ENCODE data around the gene FSHB. TPM values are rescaled to one million over a fixed set of nuclear protein-coding genes. Genes with fewer than 3 reads are reported as not detected.

Gene FSHB
- total RNA-seq, 4 donors from 2014 or later = not detected

DNA sequence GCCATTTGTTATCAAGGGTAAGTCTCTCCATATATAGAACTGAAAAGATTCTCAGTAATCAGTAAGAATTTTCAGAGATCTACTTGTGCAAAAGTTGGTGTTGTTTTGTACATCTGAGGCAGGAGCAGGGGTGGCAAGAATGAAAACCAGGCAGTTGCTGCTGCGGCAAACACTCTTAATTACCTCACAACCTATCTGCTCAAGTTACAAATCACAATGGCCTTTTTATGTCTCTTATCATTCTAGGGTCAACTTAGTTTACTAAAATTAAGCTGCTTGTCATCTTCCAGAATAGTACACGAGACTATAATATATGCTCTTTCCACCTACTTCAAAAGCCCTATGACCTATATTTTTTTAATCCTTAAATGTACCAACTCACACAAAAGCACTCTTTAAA is 14.3 kb upstream of the FSHB start:
- TF ChIP-seq, protein P1, sequence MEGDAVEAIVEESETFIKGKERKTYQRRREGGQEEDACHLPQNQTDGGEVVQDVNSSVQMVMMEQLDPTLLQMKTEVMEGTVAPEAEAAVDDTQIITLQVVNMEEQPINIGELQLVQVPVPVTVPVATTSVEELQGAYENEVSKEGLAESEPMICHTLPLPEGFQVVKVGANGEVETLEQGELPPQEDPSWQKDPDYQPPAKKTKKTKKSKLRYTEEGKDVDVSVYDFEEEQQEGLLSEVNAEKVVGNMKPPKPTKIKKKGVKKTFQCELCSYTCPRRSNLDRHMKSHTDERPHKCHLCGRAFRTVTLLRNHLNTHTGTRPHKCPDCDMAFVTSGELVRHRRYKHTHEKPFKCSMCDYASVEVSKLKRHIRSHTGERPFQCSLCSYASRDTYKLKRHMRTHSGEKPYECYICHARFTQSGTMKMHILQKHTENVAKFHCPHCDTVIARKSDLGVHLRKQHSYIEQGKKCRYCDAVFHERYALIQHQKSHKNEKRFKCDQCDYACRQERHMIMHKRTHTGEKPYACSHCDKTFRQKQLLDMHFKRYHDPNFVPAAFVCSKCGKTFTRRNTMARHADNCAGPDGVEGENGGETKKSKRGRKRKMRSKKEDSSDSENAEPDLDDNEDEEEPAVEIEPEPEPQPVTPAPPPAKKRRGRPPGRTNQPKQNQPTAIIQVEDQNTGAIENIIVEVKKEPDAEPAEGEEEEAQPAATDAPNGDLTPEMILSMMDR (IDR thresholded peaks at IDR 0.05 in 4 of 5, conservative IDR thresholded peaks at IDR 0.05 in 1 of 5) = no peak
- TF ChIP-seq POLR2A (IDR thresholded peaks at IDR 0.05) = no peak
- Histone ChIP-seq H3K4me1 (no peaks in the 10 kb centered on the region), H3K27ac (no peak overlapping the region), H3K36me3 (no peaks in the 10 kb centered on the region), H3K4me3 (no peak overlapping the region), H3K9me3 (no peaks in the 10 kb centered on the region), H3K27me3 (no peaks in the 10 kb centered on the region)
- ATAC-seq (no peak), DNase-seq (no peak)
- intact Hi-C loops (cut with DNase I; ENCODE audit: low total_unique reads) = no loop called here
- in situ Hi-C loops (cut with MboI; ENCODE audit: low sequenced_read_pairs in 4 of 4) = no loop called here

DNA sequence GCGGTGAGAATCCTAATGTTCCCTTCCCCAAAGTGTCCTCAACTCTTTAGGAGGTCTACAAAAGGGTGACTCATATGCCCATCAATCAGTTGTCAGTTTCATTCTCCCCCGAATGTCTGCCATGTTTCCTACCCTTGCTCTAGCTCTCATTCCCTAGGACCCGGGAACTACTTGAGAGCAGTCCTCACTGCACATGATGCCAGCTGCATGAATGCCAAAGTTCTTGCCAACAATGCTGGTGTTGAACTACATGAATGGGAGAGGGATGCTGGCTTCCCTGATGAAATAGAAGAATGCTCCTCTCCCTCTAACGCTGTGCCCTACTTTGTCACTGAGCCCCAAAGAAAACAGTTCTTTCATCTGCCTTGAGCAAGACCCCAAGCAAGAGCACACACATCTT is 12.5 kb upstream of the FSHB start:
- no peaks in the 10 kb centered on the region for H3K27me3 ChIP-seq
- no peak overlapping the region for H3K4me3 ChIP-seq
- no peaks in the 10 kb centered on the region for H3K9me3 ChIP-seq
- intact Hi-C loops (cut with DNase I; ENCODE audit: low total_unique reads) = no loop called here
- H3K4me1 ChIP-seq = no peaks in the 10 kb centered on the region
- TF ChIP-seq POLR2A (IDR thresholded peaks at IDR 0.05) = no peak
- TF ChIP-seq, protein P1 (IDR thresholded peaks at IDR 0.05 in 4 of 5, conservative IDR thresholded peaks at IDR 0.05 in 1 of 5) = no peak
- ATAC-seq = no peak
- DNase-seq = no peak
- no peaks in the 10 kb centered on the region for H3K36me3 ChIP-seq
- in situ Hi-C loops (cut with MboI; ENCODE audit: low sequenced_read_pairs in 4 of 4) = no loop called here
- H3K27ac ChIP-seq = no peak overlapping the region

DNA sequence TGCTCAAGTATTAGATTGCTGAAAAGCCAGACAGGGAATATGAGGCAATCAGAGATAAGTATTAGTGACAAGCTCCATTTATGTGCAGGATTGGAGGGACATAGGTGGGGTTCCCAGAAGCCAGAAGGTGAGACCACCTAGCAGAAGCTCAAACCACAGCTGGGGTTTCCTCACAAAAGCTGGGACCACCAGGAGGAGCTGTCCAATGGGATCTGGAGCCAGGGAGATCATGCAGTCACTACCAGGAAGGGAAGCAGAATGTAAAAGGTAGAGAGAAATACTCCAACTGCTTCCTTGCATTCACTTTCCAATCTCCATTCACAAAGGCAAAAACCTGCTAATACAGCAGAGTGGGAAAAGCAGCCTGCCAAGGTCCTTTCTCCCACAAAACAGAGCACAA is 5.2 kb upstream of the FSHB start:
- H3K4me3 ChIP-seq = no peak overlapping the region
- in situ Hi-C loops (cut with MboI; ENCODE audit: low sequenced_read_pairs in 4 of 4) = no loop called here
- no peaks in the 10 kb centered on the region for H3K27me3 ChIP-seq
- intact Hi-C loops (cut with DNase I; ENCODE audit: low total_unique reads) = no loop called here
- ATAC-seq (no peak), DNase-seq (no peak)
- H3K36me3 ChIP-seq = no peaks in the 10 kb centered on the region
- no peaks in the 10 kb centered on the region for H3K4me1 ChIP-seq
- no peaks in the 10 kb centered on the region for H3K9me3 ChIP-seq
- TF ChIP-seq POLR2A (IDR thresholded peaks at IDR 0.05) = no peak
- TF ChIP-seq, protein P1 (IDR thresholded peaks at IDR 0.05 in 4 of 5, conservative IDR thresholded peaks at IDR 0.05 in 1 of 5) = no peak
- no peak overlapping the region for H3K27ac ChIP-seq

DNA sequence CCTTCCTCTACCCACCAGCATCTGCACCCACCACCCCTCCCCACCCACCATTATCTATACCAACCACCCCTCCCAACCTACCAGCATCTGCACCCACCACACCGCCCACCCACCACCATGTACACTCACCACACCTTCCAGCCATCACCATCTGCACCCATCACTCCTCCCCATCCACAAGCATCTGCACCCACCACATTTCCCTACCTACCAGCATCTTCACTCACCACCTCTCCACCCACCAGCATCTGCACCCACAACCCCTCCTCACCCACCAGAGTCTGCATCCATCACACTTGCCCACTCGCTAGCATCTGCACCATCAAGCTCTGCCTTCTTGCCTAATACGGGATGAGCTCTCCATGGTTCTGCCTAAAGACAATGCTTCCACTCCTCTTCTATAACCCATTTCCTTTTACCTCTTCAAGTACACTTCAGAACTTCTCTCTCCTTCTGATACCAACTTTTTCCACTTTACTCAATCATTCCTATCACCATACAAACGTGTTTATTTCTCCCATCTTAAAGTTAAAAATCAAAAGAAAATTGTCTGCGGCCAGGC is 2.4 kb upstream of the FSHB start:
- Histone ChIP-seq H3K4me3 (no peak overlapping the region), H3K27me3 (no peaks in the 10 kb centered on the region), H3K4me1 (no peaks in the 10 kb centered on the region), H3K36me3 (no peaks in the 10 kb centered on the region), H3K9me3 (no peaks in the 10 kb centered on the region), H3K27ac (no peak overlapping the region)
- ATAC-seq (no peak), DNase-seq (no peak)
- in situ Hi-C loops (cut with MboI; ENCODE audit: low sequenced_read_pairs in 4 of 4) = no loop called here
- no peak for TF ChIP-seq POLR2A (IDR thresholded peaks at IDR 0.05)
- TF ChIP-seq, protein P1 (IDR thresholded peaks at IDR 0.05 in 4 of 5, conservative IDR thresholded peaks at IDR 0.05 in 1 of 5) = no peak
- intact Hi-C loops (cut with DNase I; ENCODE audit: low total_unique reads) = no loop called here

DNA sequence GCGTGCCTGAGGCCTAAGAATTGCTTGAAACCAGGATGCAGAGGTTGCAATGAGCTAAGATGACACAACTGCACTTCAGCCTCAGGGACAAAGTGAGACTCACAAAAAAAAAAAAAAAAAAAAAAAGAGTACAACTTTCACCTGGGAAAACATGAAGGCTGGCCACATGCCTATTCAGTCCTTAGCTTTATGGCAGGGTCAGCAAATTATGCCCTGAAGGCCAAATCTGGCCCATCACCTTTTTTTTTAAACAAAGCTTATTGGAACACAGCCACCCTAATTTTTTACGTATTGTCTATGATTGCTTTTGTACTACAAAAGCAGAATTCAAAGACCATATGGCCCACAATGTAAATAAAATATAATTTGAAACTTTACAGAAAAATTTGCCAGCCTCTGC is 8.2 kb downstream of the FSHB start:
- no peak for DNase-seq
- Histone ChIP-seq H3K4me1 (no peaks in the 10 kb centered on the region), H3K9me3 (no peaks in the 10 kb centered on the region), H3K36me3 (no peaks in the 10 kb centered on the region), H3K4me3 (no peak overlapping the region), H3K27me3 (no peaks in the 10 kb centered on the region), H3K27ac (no peak overlapping the region)
- ATAC-seq = no peak
- intact Hi-C loops (cut with DNase I; ENCODE audit: low total_unique reads) = no loop called here
- in situ Hi-C loops (cut with MboI; ENCODE audit: low sequenced_read_pairs in 4 of 4) = no loop called here
- TF ChIP-seq, protein P1 (IDR thresholded peaks at IDR 0.05 in 4 of 5, conservative IDR thresholded peaks at IDR 0.05 in 1 of 5) = no peak
- no peak for TF ChIP-seq POLR2A (IDR thresholded peaks at IDR 0.05)

Measured in gastrocnemius medialis (tissue), 4 donors.